ENCODE data around the gene TTC4. TPM values are rescaled to one million over a fixed set of nuclear protein-coding genes. Genes with fewer than 3 reads are reported as not detected.

The TTC4 gene
- total RNA-seq, 3 donors from 2014 or later (not counting 1 experiment from before 2014, with no cell fraction given): 7.8 to 13.6 (median 10.0) TPM

DNA sequence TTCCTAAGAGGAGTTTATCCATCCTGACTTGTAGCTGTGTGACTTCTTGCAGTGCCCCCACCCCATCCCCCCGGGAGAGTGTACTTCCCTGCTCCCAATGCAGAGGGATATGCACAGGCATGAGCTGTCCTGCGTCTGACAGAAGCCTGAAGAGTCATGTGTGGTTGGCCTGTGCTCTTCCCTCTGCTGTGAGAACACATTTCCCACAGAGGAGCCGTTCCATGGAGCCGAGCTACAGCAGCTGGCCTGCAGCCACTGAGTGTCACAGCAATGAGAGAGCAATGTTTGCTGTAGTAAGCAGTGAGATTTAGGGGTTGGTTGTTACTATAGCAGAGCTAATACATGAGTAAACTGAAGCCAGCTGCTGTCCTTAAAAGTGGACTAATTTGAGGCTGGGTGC, 26.6 kb downstream of the TTC4 start:
- Mint-ChIP-seq H3K4me3 (no peak overlapping the region), H3K27me3 (ENCODE audit: low read depth in 2 of 2) (no peaks in the 10 kb centered on the region), H3K4me1 (peaks cover 0 to under 1% of the 10 kb centered on the region in 2 donors), H3K27ac (no peak overlapping the region), H3K9me3 (no peaks in the 10 kb centered on the region), H3K36me3 (peaks cover 7% of the 10 kb centered on the region)
- H3K4me1 ChIP-seq (ENCODE audit: control insufficient read depth, insufficient read depth, low read length): no peaks in the 10 kb centered on the region
- no peak for ATAC-seq
- TF ChIP-seq, protein P1, sequence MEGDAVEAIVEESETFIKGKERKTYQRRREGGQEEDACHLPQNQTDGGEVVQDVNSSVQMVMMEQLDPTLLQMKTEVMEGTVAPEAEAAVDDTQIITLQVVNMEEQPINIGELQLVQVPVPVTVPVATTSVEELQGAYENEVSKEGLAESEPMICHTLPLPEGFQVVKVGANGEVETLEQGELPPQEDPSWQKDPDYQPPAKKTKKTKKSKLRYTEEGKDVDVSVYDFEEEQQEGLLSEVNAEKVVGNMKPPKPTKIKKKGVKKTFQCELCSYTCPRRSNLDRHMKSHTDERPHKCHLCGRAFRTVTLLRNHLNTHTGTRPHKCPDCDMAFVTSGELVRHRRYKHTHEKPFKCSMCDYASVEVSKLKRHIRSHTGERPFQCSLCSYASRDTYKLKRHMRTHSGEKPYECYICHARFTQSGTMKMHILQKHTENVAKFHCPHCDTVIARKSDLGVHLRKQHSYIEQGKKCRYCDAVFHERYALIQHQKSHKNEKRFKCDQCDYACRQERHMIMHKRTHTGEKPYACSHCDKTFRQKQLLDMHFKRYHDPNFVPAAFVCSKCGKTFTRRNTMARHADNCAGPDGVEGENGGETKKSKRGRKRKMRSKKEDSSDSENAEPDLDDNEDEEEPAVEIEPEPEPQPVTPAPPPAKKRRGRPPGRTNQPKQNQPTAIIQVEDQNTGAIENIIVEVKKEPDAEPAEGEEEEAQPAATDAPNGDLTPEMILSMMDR (IDR thresholded peaks at IDR 0.05): no peak
- H3K27ac ChIP-seq (ENCODE audit: low read length): no peak overlapping the region
- no peak overlapping the region for H3K4me3 ChIP-seq (ENCODE audit: low read length)
- no peaks in the 10 kb centered on the region for H3K27me3 ChIP-seq (ENCODE audit: control insufficient read depth, insufficient read depth, low read length)
- no peak for DNase-seq
- no peaks in the 10 kb centered on the region for H3K9me3 ChIP-seq (ENCODE audit: control insufficient read depth, insufficient read depth, low read length)
- WGBS (ENCODE audit: insufficient coverage): 94% methylated on average over 4 of the region's 4 CpGs
- intact Hi-C loops (cut with micrococcal nuclease): no loop called here
- peaks cover 50% of the 10 kb centered on the region for H3K36me3 ChIP-seq (ENCODE audit: control insufficient read depth, insufficient read depth, low read length)

DNA sequence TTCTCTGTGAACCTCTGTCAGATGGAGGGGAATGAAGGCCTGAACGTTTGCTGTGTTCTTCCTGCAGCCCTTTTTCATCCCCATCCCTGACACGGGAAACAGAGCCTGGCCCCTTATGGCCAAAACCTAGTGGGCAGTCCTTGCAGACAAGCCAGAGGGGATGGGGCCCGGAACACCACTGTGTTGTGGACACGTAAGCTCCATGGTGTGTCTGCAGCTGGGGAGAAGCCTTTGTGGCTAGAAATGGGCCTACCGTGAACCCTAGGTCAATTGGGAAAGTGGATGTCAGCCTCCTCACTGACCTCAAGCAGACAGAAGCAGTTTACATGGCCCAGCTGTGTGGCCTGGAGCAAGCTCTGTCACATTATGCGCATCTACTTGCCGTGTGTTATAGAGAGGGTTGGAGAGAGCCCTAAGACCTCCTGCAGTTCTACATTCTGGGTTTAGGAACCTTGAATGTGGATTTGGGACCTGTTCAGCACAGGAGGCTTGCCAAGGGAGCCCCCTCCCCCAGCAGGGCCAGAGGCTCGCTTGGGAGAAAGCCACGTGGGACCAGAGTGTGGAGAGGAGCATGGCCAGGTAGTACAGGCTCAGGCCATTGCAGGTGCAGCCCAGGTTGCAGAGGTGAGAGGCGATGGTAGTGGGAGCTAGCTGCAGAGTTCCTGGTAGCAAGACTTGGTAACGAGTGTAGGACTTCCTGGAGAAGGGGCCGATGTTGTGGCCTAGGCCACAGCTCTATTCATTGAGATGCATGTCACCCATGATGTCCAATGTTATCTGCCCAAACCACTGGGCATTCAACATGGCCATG, 28.0 kb downstream of the TTC4 start:
- Histone ChIP-seq H3K4me1 (ENCODE audit: control insufficient read depth, insufficient read depth, low read length) (no peaks in the 10 kb centered on the region), H3K27ac (ENCODE audit: low read length) (no peak overlapping the region), H3K27me3 (ENCODE audit: control insufficient read depth, insufficient read depth, low read length) (no peaks in the 10 kb centered on the region), H3K36me3 (ENCODE audit: control insufficient read depth, insufficient read depth, low read length) (peaks cover 38% of the 10 kb centered on the region), H3K9me3 (ENCODE audit: control insufficient read depth, insufficient read depth, low read length) (no peaks in the 10 kb centered on the region), H3K4me3 (ENCODE audit: low read length) (no peak overlapping the region)
- intact Hi-C loops (cut with micrococcal nuclease): no loop called here
- Mint-ChIP-seq H3K4me3 (no peak overlapping the region), H3K36me3 (no peaks in the 10 kb centered on the region), H3K4me1 (no peaks in the 10 kb centered on the region), H3K27ac (no peak overlapping the region), H3K27me3 (ENCODE audit: low read depth in 2 of 2) (no peaks in the 10 kb centered on the region), H3K9me3 (no peaks in the 10 kb centered on the region)
- DNase-seq (no peak), ATAC-seq (no peak)
- TF ChIP-seq, protein P1 (IDR thresholded peaks at IDR 0.05): no peak
- whole genome bisulfite sequencing (ENCODE audit: insufficient coverage): 96% methylated on average over 12 of the region's 12 CpGs

- no peaks in the 10 kb centered on the region for H3K9me3 ChIP-seq (ENCODE audit: control insufficient read depth, insufficient read depth, low read length)
- H3K36me3 ChIP-seq (ENCODE audit: control insufficient read depth, insufficient read depth, low read length): peaks cover 31% of the 10 kb centered on the region
- H3K4me1 ChIP-seq (ENCODE audit: control insufficient read depth, insufficient read depth, low read length): no peaks in the 10 kb centered on the region
- TF ChIP-seq, protein P1 (IDR thresholded peaks at IDR 0.05): no peak
- DNase-seq: no peak
- Mint-ChIP-seq H3K4me3 (no peak overlapping the region), H3K27ac (no peak overlapping the region), H3K27me3 (ENCODE audit: low read depth in 2 of 2) (no peaks in the 10 kb centered on the region), H3K4me1 (no peaks in the 10 kb centered on the region), H3K9me3 (no peaks in the 10 kb centered on the region), H3K36me3 (no peaks in the 10 kb centered on the region)
- no peak overlapping the region for H3K4me3 ChIP-seq (ENCODE audit: low read length)
- H3K27ac ChIP-seq (ENCODE audit: low read length): no peak overlapping the region
- intact Hi-C loops (cut with micrococcal nuclease): no loop called here
- ATAC-seq: no peak
- H3K27me3 ChIP-seq (ENCODE audit: control insufficient read depth, insufficient read depth, low read length): no peaks in the 10 kb centered on the region
- WGBS (ENCODE audit: insufficient coverage): 100% methylated on average over 3 of the region's 3 CpGs
These were observed 29.0 kb downstream of the TTC4 start for GRCh38 chr1:54744696-54745095.

- intact Hi-C loops (cut with micrococcal nuclease): no loop called here
- no peaks in the 10 kb centered on the region for H3K4me1 Mint-ChIP-seq
- H3K4me3 Mint-ChIP-seq: no peak overlapping the region
- 94% methylated on average over 6 of the region's 6 CpGs for WGBS (ENCODE audit: insufficient coverage)
- H3K4me3 ChIP-seq (ENCODE audit: low read length): no peak overlapping the region
- no peaks in the 10 kb centered on the region for H3K4me1 ChIP-seq (ENCODE audit: control insufficient read depth, insufficient read depth, low read length)
- no peaks in the 10 kb centered on the region for H3K27me3 Mint-ChIP-seq (ENCODE audit: low read depth in 2 of 2)
- TF ChIP-seq, protein P1 (IDR thresholded peaks at IDR 0.05): no peak
- H3K9me3 ChIP-seq (ENCODE audit: control insufficient read depth, insufficient read depth, low read length): no peaks in the 10 kb centered on the region
- no peaks in the 10 kb centered on the region for H3K27me3 ChIP-seq (ENCODE audit: control insufficient read depth, insufficient read depth, low read length)
- no peak for DNase-seq
- ATAC-seq: no peak
- H3K27ac ChIP-seq (ENCODE audit: low read length): no peak overlapping the region
- no peak overlapping the region for H3K27ac Mint-ChIP-seq
- H3K36me3 ChIP-seq (ENCODE audit: control insufficient read depth, insufficient read depth, low read length): peaks cover 25% of the 10 kb centered on the region
- no peaks in the 10 kb centered on the region for H3K9me3 Mint-ChIP-seq
- no peaks in the 10 kb centered on the region for H3K36me3 Mint-ChIP-seq
These were observed 29.6 kb downstream of the TTC4 start for GRCh38 chr1:54745274-54745673.

Measured in natural killer cell (primary cell).